Esophagus mucosa (tissue), 1 donor: Measurements from ENCODE around the gene KCNN4. TPM values are rescaled to one million over a fixed set of nuclear protein-coding genes. Genes with fewer than 3 reads are reported as not detected.

ENCODE experiments used
- total RNA-seq: library from RNA; stranded (reverse); gene quantifications from one replicate; pipeline ENCODE4 v1.2.4, GENCODE V29; 2023
- donor health status: DM: yes; HTN: yes; CAD: no.

The KCNN4 gene
- total RNA-seq, 1 donor from 2014 or later = 4.1 TPM

Other genes with a start within 250 kb of the KCNN4 start
- gene ZNF575, start 247.8 kb downstream of the KCNN4 start, total RNA-seq = 0.72 TPM
- gene XRCC1, start 205.4 kb downstream of the KCNN4 start, total RNA-seq = 15.6 TPM
- gene PINLYP, start 205.2 kb downstream of the KCNN4 start, total RNA-seq = 9.1 TPM
- gene IRGQ, start 184.8 kb downstream of the KCNN4 start, total RNA-seq = 10.5 TPM
- gene ZNF576, start 184.4 kb downstream of the KCNN4 start, total RNA-seq = 12.4 TPM
- gene SRRM5, start 168.9 kb downstream of the KCNN4 start, total RNA-seq = 0.12 TPM
- gene ZNF428, start 161.3 kb downstream of the KCNN4 start, total RNA-seq = 14.9 TPM
- 13.0 TPM for gene CADM4, start 141.1 kb downstream of the KCNN4 start, total RNA-seq
- 5.8 TPM for gene PLAUR, start 110.8 kb downstream of the KCNN4 start, total RNA-seq
- not detected for gene IRGC, start 64.9 kb downstream of the KCNN4 start, total RNA-seq
- 22.3 TPM for gene SMG9, start 26.0 kb downstream of the KCNN4 start, total RNA-seq
- 18.0 TPM for gene LYPD5, start 21.5 kb upstream of the KCNN4 start, total RNA-seq
- 5.3 TPM for gene ZNF283, start 46.3 kb upstream of the KCNN4 start, total RNA-seq
- gene ZNF404, start 103.0 kb upstream of the KCNN4 start, total RNA-seq = 0.36 TPM
- 6.0 TPM for gene ZNF45, start 154.3 kb upstream of the KCNN4 start, total RNA-seq
- 0.88 TPM for gene ZNF221, start 170.3 kb upstream of the KCNN4 start, total RNA-seq
- gene ZNF155, start 203.2 kb upstream of the KCNN4 start, total RNA-seq = 1.8 TPM
- gene ZNF230, start 222.0 kb upstream of the KCNN4 start, total RNA-seq = 2.1 TPM
- 1.00 TPM for gene ZNF222, start 244.4 kb upstream of the KCNN4 start, total RNA-seq